Mesendoderm (in vitro differentiated cells): Measurements from ENCODE around the gene FBN2.

Source experiments
- DNase-seq: peaks from one replicate; pipeline ENCODE4 v3.0.0; 2013
- H2AK5ac ChIP-seq: 2 replicates; pipeline ENCODE4 v1.6.1; 2013; ENCODE audit warnings: low read length, inconsistent platforms
- H2BK120ac ChIP-seq: 2 replicates; pipeline ENCODE4 v1.6.1; 2013; ENCODE audit warnings: low read depth, mild to moderate bottlenecking, low read length, moderate library complexity, mixed read lengths
- H2BK15ac ChIP-seq: replicated peaks from 2 replicates; pipeline ENCODE4 v1.6.1; 2013; ENCODE audit warnings: low read depth, mild to moderate bottlenecking, moderate library complexity
- H2BK5ac ChIP-seq: 2 replicates; pipeline ENCODE4 v1.6.1; 2013; ENCODE audit warnings: low read length, inconsistent platforms
- H3K18ac ChIP-seq: 2 replicates; pipeline ENCODE4 v1.6.1; 2013; ENCODE audit warnings: mild to moderate bottlenecking, low read length, mixed read lengths
- H3K23ac ChIP-seq: one replicate; pipeline ENCODE4 v1.6.1; 2013; ENCODE audit warnings: low read length
- H3K27ac ChIP-seq: 2 replicates; pipeline ENCODE4 v1.5.1; 2013; ENCODE audit warnings: low read depth, mild to moderate bottlenecking, inconsistent platforms, low read length, moderate library complexity
- H3K27me3 ChIP-seq: 2 replicates; pipeline ENCODE4 v1.6.1; 2013; ENCODE audit warnings: low read length, control low read depth, mild to moderate bottlenecking, inconsistent platforms; ENCODE audit not compliant: insufficient read depth, poor library complexity
- H3K36me3 ChIP-seq: 2 replicates; pipeline ENCODE4 v1.6.1; 2013; ENCODE audit warnings: low read length, inconsistent platforms; ENCODE audit not compliant: control insufficient read depth, insufficient read depth
- H3K4ac ChIP-seq: one replicate; pipeline ENCODE4 v1.6.1; 2013; ENCODE audit warnings: low read depth, mild to moderate bottlenecking, low read length, moderate library complexity
- H3K4me1 ChIP-seq: 2 replicates; pipeline ENCODE4 v1.6.1; 2013; ENCODE audit warnings: low read depth, low read length, inconsistent platforms; ENCODE audit not compliant: control insufficient read depth
- H3K4me2 ChIP-seq: 2 replicates; pipeline ENCODE4 v1.6.1; 2013; ENCODE audit warnings: low read length
- H3K4me3 ChIP-seq: 2 replicates; pipeline ENCODE4 v1.5.1; 2013; ENCODE audit warnings: mild to moderate bottlenecking, low read length
- H3K56ac ChIP-seq: one replicate; pipeline ENCODE4 v1.6.1; 2013; ENCODE audit warnings: low read length
- H3K79me1 ChIP-seq: 2 replicates; pipeline ENCODE4 v1.6.1; 2013; ENCODE audit warnings: low read length, inconsistent platforms
- H3K79me2 ChIP-seq: 2 replicates; pipeline ENCODE4 v1.6.1; 2013; ENCODE audit warnings: mild to moderate bottlenecking, low read length; ENCODE audit not compliant: control insufficient read depth, insufficient read depth
- H3K9ac ChIP-seq: 2 replicates; pipeline ENCODE4 v1.6.1; 2013; ENCODE audit warnings: low read length, inconsistent platforms
- H4K5ac ChIP-seq: one replicate; pipeline ENCODE4 v1.6.1; 2013; ENCODE audit warnings: low read length
- H4K8ac ChIP-seq: one replicate; pipeline ENCODE4 v1.6.1; 2013; ENCODE audit warnings: low read depth, mild to moderate bottlenecking, control low read depth, low read length, moderate library complexity
- WGBS: extraction: QIAGEN DNeasy Blood & Tissue Kit; methylation state at CpG from one replicate; pipeline ENCODE4 v1.1.7; 2013; ENCODE audit warnings: low lambda C conversion rate, missing lambda C conversion rate; ENCODE audit not compliant: insufficient coverage; ENCODE audit errors: extremely low coverage; 5-methylcytosine and 5-hydroxymethylcytosine counted together

Gene FBN2

DNA sequence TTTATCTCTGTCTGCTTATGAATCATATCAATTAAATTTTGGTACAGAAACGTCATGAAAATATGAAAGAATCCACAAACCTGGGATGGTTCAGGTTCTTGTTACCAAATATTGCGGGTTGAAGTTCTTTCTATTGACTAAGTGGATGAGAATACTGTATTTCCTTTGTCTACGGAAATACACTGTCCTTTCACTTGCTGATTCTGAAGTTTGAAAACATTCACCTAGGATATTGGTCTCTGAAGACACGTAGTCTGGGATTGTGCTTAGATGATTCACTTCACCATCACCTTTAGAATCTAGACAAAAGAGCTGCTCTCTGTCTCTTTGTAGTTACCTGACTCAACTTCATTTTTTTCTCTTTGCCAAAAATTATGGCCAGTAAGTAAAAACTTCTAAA, 222.4 kb downstream of the FBN2 start:
- Histone ChIP-seq H3K36me3 (peaks cover 4% of the 10 kb centered on the region), H3K23ac (no peak overlapping the region), H2AK5ac (no peak overlapping the region), H3K79me2 (no peaks in the 10 kb centered on the region), H3K79me1 (no peaks in the 10 kb centered on the region), H3K18ac (no peak overlapping the region), H3K4ac (no peak overlapping the region), H3K4me3 (no peak overlapping the region), H3K56ac (no peak overlapping the region), H4K5ac (no peak overlapping the region), H3K27me3 (no peaks in the 10 kb centered on the region), H3K4me1 (no peaks in the 10 kb centered on the region), H2BK5ac (no peak overlapping the region), H3K4me2 (no peak overlapping the region), H2BK15ac (no peak overlapping the region), H4K8ac (no peak overlapping the region), H2BK120ac (no peak overlapping the region), H3K9ac (no peak overlapping the region), H3K27ac (no peak overlapping the region)
- WGBS, result no CpG with 5 or more reads among the region's 4 CpGs
- no peak for DNase-seq

DNA sequence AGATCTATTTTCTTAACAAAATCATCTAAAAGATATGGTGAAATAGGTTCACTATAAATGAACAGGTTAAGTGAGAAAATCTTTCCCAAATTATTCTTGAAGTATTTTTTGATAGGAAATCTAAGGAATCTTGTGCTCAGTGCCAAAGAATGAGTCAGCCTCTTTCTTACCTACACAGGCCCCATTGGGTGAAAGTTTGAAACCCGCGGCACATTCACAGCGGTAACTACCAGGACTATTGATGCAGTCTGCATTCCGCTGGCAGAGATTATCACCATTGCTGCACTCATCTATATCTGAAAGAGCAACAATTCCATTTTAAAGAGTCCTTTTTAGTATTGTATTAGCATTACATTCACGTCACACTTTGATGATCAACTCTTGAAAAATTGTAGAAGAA, 232.7 kb downstream of the FBN2 start:
- Histone ChIP-seq H3K56ac (no peak overlapping the region), H3K27me3 (no peaks in the 10 kb centered on the region), H3K18ac (no peak overlapping the region), H3K79me2 (no peaks in the 10 kb centered on the region), H3K27ac (no peak overlapping the region), H3K23ac (no peak overlapping the region), H3K4me3 (no peak overlapping the region), H3K79me1 (no peaks in the 10 kb centered on the region), H3K4me2 (no peak overlapping the region), H2BK120ac (no peak overlapping the region), H3K36me3 (peaks cover 8% of the 10 kb centered on the region), H2BK5ac (no peak overlapping the region), H3K4ac (no peak overlapping the region), H2BK15ac (no peak overlapping the region), H3K4me1 (no peaks in the 10 kb centered on the region), H4K8ac (no peak overlapping the region), H2AK5ac (no peak overlapping the region), H3K9ac (no peak overlapping the region), H4K5ac (no peak overlapping the region)
- WGBS, result no CpG with 5 or more reads among the region's 5 CpGs
- no peak for DNase-seq

DNA sequence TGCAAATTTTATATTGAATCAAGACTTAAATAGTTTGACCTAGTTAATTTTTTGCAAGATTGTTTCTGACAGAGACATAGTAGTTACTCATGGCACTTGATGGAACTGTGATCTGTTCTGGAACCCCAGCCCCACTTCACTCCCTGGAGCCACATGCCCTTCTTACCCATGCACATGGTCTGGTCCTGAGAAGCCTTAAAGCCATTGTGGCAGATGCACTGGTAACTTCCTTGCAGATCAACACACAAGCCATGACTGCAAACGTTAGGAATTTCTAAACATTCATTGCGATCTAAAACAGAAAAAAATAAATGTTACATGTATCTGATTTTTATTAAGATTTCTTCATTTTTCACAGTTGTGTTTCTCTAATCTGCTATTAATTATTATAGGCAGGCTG, 233.3 kb downstream of the FBN2 start:
- H2BK15ac ChIP-seq, result no peak overlapping the region
- no peak overlapping the region for H4K5ac ChIP-seq
- no peak overlapping the region for H2BK5ac ChIP-seq
- no peak overlapping the region for H2AK5ac ChIP-seq
- no peaks in the 10 kb centered on the region for H3K79me1 ChIP-seq
- WGBS, result no CpG with 5 or more reads among the region's 2 CpGs
- H3K4me3 ChIP-seq, result no peak overlapping the region
- no peak overlapping the region for H3K9ac ChIP-seq
- no peaks in the 10 kb centered on the region for H3K79me2 ChIP-seq
- H3K27ac ChIP-seq, result no peak overlapping the region
- no peak for DNase-seq
- H3K4me1 ChIP-seq, result no peaks in the 10 kb centered on the region
- no peak overlapping the region for H3K18ac ChIP-seq
- no peak overlapping the region for H3K4ac ChIP-seq
- H3K4me2 ChIP-seq, result no peak overlapping the region
- H3K23ac ChIP-seq, result no peak overlapping the region
- H3K36me3 ChIP-seq, result peaks cover 6% of the 10 kb centered on the region
- H4K8ac ChIP-seq, result no peak overlapping the region
- H3K56ac ChIP-seq, result no peak overlapping the region
- H2BK120ac ChIP-seq, result no peak overlapping the region
- no peaks in the 10 kb centered on the region for H3K27me3 ChIP-seq

DNA sequence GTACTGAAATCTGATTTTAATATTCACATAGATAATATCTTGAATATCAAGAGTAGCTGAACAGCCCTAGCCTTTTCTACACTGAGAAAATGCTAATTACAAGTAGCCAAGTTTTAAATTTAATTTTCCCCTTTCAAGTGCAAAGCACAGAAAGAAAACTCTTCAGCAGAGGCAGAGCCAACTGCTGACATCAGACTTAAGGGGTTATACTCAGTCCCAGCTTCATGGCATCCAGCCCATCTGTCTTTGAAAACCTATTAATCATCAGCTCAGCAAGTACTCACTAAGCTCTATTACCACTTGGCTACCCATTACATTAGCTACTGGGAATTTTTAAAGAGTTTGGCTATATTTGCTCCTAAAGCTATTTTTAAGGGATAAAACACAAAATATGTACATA, 234.0 kb downstream of the FBN2 start:
- Histone ChIP-seq H3K27ac (no peak overlapping the region), H3K27me3 (no peaks in the 10 kb centered on the region), H3K56ac (no peak overlapping the region), H2BK5ac (no peak overlapping the region), H3K36me3 (peaks cover 5% of the 10 kb centered on the region), H3K79me2 (no peaks in the 10 kb centered on the region), H3K23ac (no peak overlapping the region), H2BK15ac (no peak overlapping the region), H3K18ac (no peak overlapping the region), H3K4me1 (no peaks in the 10 kb centered on the region), H3K4me3 (no peak overlapping the region), H2BK120ac (no peak overlapping the region), H4K5ac (no peak overlapping the region), H3K4me2 (no peak overlapping the region), H3K79me1 (no peaks in the 10 kb centered on the region), H4K8ac (no peak overlapping the region), H3K4ac (no peak overlapping the region), H2AK5ac (no peak overlapping the region), H3K9ac (no peak overlapping the region)
- DNase-seq, result no peak

DNA sequence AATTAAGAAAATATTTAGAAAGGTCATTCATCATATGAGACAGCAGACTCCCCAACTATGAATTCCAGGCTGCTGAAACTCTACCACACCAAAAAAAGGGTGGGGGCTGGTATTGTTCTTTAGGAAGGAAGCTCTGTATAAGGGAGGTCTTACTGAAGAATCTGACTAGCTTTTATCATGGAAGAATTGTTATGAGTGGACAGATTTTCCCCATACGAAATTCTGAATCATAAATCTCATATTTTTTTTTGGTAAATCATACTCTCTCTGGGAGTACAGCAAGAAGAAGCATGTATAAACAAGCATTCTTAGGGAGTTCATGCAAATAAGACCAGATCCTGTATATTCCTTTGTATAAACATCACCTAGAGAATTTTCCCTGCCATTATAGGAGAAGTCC, 234.5 kb downstream of the FBN2 start:
- no peak overlapping the region for H2AK5ac ChIP-seq
- H3K4me2 ChIP-seq, result no peak overlapping the region
- H3K27me3 ChIP-seq, result no peaks in the 10 kb centered on the region
- no peaks in the 10 kb centered on the region for H3K79me1 ChIP-seq
- no peaks in the 10 kb centered on the region for H3K79me2 ChIP-seq
- H2BK5ac ChIP-seq, result no peak overlapping the region
- peaks cover 3% of the 10 kb centered on the region for H3K36me3 ChIP-seq
- no peak overlapping the region for H2BK15ac ChIP-seq
- H3K23ac ChIP-seq, result no peak overlapping the region
- H4K8ac ChIP-seq, result no peak overlapping the region
- no CpG with 5 or more reads among the region's 1 CpG for WGBS
- H4K5ac ChIP-seq, result no peak overlapping the region
- H3K4ac ChIP-seq, result no peak overlapping the region
- no peaks in the 10 kb centered on the region for H3K4me1 ChIP-seq
- DNase-seq, result no peak
- no peak overlapping the region for H3K56ac ChIP-seq
- H3K4me3 ChIP-seq, result no peak overlapping the region
- no peak overlapping the region for H3K18ac ChIP-seq
- no peak overlapping the region for H3K27ac ChIP-seq
- no peak overlapping the region for H2BK120ac ChIP-seq
- no peak overlapping the region for H3K9ac ChIP-seq

GRCh38 chr5:128300181-128300580, 237.9 kb downstream of the FBN2 start:
- Histone ChIP-seq H3K79me2 (no peaks in the 10 kb centered on the region), H3K4me3 (no peak overlapping the region), H2BK120ac (no peak overlapping the region), H4K8ac (no peak overlapping the region), H3K9ac (no peak overlapping the region), H3K4me2 (no peak overlapping the region), H3K4ac (no peak overlapping the region), H3K18ac (no peak overlapping the region), H3K36me3 (peaks cover 3% of the 10 kb centered on the region), H2BK15ac (no peak overlapping the region), H3K27me3 (no peaks in the 10 kb centered on the region), H2BK5ac (no peak overlapping the region), H2AK5ac (no peak overlapping the region), H3K4me1 (no peaks in the 10 kb centered on the region), H3K79me1 (no peaks in the 10 kb centered on the region), H3K23ac (no peak overlapping the region), H3K27ac (no peak overlapping the region), H3K56ac (no peak overlapping the region), H4K5ac (no peak overlapping the region)
- no CpG with 5 or more reads among the region's 4 CpGs for WGBS
- no peak for DNase-seq
